ENCODE measurements around the gene CASS4. TPM values are rescaled to one million over a fixed set of nuclear protein-coding genes. Genes with fewer than 3 reads are reported as not detected.
"Not testable (repeated sequence)": the region's sequence is repeated elsewhere in the genome, so short reads cannot be mapped to it uniquely, and the experiment has no call there.

The CASS4 gene
- polyA plus RNA-seq, 2 of the 4 experiments (the other 2 are of a cell fraction) = 0.09 TPM

- Histone ChIP-seq H3K4me3 (no peak overlapping the region), H3K4me2 (no peak overlapping the region), H3K4me1 (peaks cover 20% of the 10 kb centered on the region), H3K27ac (peak overlapping the region in 1 of 2 experiments; percentile 48; a peak in 3 of 6 replicates), H3K9me3 (no peaks in the 10 kb centered on the region)
- DNase-seq (ENCODE audit: low read depth in 1 of 2, low spot score in 1 of 2) (no peak), FAIRE-seq (no peak), ATAC-seq (no peak)
- CTCF ChIA-PET = interaction anchor here (1.1 to 2.0 kb wide), 4 partner anchors 11 to 21 kb away, joined by 3 to 8 read pairs (median 3); no protein-coding TSS in a partner anchor
- 85% methylated on average over 6 of the region's 6 CpGs for WGBS (ENCODE audit: missing lambda C conversion rate)
- POLR2A ChIA-PET = no interaction called here
- TF ChIP-seq NFE2L2 (conservative IDR thresholded peaks at IDR 0.05; ENCODE audit: low read length) (peak; percentile 73), HOXB5 (CRISPR knock-in tag; IDR thresholded peaks at IDR 0.05) (no peak), MAFK (IDR thresholded peaks at IDR 0.05; ENCODE audit: partially characterized antibody) (peak; percentile 48)
Measured at GRCh38 chr20:56386219-56386618, 25.8 kb upstream of the CASS4 start.

GRCh38 chr20:56388882-56389281 lies 23.2 kb upstream of the CASS4 start:
- Histone ChIP-seq H3K27ac (no peak overlapping the region), H3K4me1 (peaks cover 25% of the 10 kb centered on the region), H3K4me2 (no peak overlapping the region), H3K9me3 (no peaks in the 10 kb centered on the region), H3K4me3 (no peak overlapping the region)
- CTCF ChIA-PET = no interaction called here
- FAIRE-seq (no peak), ATAC-seq (no peak), DNase-seq (ENCODE audit: low read depth in 1 of 2, low spot score in 1 of 2) (no peak)
- POLR2A ChIA-PET = no interaction called here
- no peak for TF ChIP-seq CBX2 (IDR thresholded peaks at IDR 0.05; ENCODE audit: borderline replicate concordance, low read depth)
- no peak for TF ChIP-seq RAD21 (conservative IDR thresholded peaks at IDR 0.05 in 1 of 2, IDR thresholded peaks at IDR 0.05 in 1 of 2)
- TF ChIP-seq ZNF302 (CRISPR knock-in tag; IDR thresholded peaks at IDR 0.05) = no peak
- TF ChIP-seq HOXB5 (CRISPR knock-in tag; IDR thresholded peaks at IDR 0.05) = no peak
- peak; percentile 46 for TF ChIP-seq MAFK (IDR thresholded peaks at IDR 0.05; ENCODE audit: partially characterized antibody)
- TF ChIP-seq FOSL2 (IDR thresholded peaks at IDR 0.05) = no peak
- TF ChIP-seq FOSL2 (CRISPR knock-in tag; IDR thresholded peaks at IDR 0.05) = no peak
- 67% methylated on average over 4 of the region's 4 CpGs for WGBS (ENCODE audit: missing lambda C conversion rate)

GRCh38 chr20:56389807-56390206 lies 22.3 kb upstream of the CASS4 start:
- Histone ChIP-seq H3K27ac (no peak overlapping the region), H3K4me3 (no peak overlapping the region), H3K4me1 (peaks cover 28% of the 10 kb centered on the region), H3K9me3 (no peaks in the 10 kb centered on the region), H3K4me2 (peak overlapping the region; percentile 90)
- DNase-seq (ENCODE audit: low read depth in 1 of 2, low spot score in 1 of 2) (no peak), ATAC-seq (no peak), FAIRE-seq (no peak)
- TF ChIP-seq NR3C1 (IDR thresholded peaks at IDR 0.05) = no peak
- no peak for TF ChIP-seq JUNB (IDR thresholded peaks at IDR 0.05)
- TF ChIP-seq ZSCAN20 (CRISPR knock-in tag; IDR thresholded peaks at IDR 0.05) = no peak
- no peak for TF ChIP-seq EHMT2 (IDR thresholded peaks at IDR 0.05; ENCODE audit: low read depth)
- TF ChIP-seq EP300 (IDR thresholded peaks at IDR 0.05) = no peak
- no peak for TF ChIP-seq BCL3 (IDR thresholded peaks at IDR 0.05)
- no peak for TF ChIP-seq HMGXB4 (CRISPR knock-in tag; IDR thresholded peaks at IDR 0.05; ENCODE audit: borderline replicate concordance)
- WGBS (ENCODE audit: missing lambda C conversion rate) = 74% methylated on average over 4 of the region's 4 CpGs
- ChIA-PET CTCF (no interaction called here), POLR2A (no interaction called here)

GRCh38 chr20:56390396-56390795 lies 21.7 kb upstream of the CASS4 start:
- POLR2A ChIA-PET; ATAC-seq; FAIRE-seq; DNase-seq (ENCODE audit: low read depth in 1 of 2, low spot score in 1 of 2); H3K9me3 ChIP-seq: not testable (repeated sequence)
- WGBS (ENCODE audit: missing lambda C conversion rate) = 96% methylated on average over 9 of the region's 9 CpGs
- Histone ChIP-seq H3K4me1 (peaks cover 28% of the 10 kb centered on the region), H3K4me3 (peak overlapping the region; percentile 85), H3K4me2 (peak overlapping the region; percentile 90), H3K27ac (peak overlapping the region in 1 of 2 experiments; percentile 96; a peak in 4 of 6 replicates)
- CTCF ChIA-PET = interaction anchor here (0.6 kb wide), 1 partner anchor 9 kb away, joined by 3 read pairs; no protein-coding TSS in a partner anchor
